GM06990 (cell line): ENCODE data around the gene TRIM65.

Experiments used
- DNase-seq: peaks from one replicate; pipeline ENCODE4 v3.0.0-alpha.2; 2011; ENCODE audit not compliant: insufficient read length; ENCODE audit errors: extremely low read depth
- H3K27me3 ChIP-seq: replicated peaks from 2 replicates; pipeline ENCODE4 v1.6.0; 2011; ENCODE audit warnings: low read length; ENCODE audit not compliant: control insufficient read depth, insufficient read depth
- H3K36me3 ChIP-seq: 2 replicates; pipeline ENCODE4 v1.5.1; 2011; ENCODE audit warnings: low read length; ENCODE audit not compliant: control insufficient read depth, insufficient read depth
- H3K4me3 ChIP-seq: replicated peaks from 2 replicates; pipeline ENCODE4 v1.5.1; 2011; ENCODE audit warnings: low read depth, mild to moderate bottlenecking, control low read depth, low read length
- TF ChIP-seq, protein P1 (sequence below): IDR thresholded peaks from 2 replicates; pipeline ENCODE4 v1.5.1; 2011; ENCODE audit warnings: low read length, control low read depth, mild to moderate bottlenecking, inconsistent platforms; ENCODE audit not compliant: insufficient read depth, poor library complexity, severe bottlenecking

The TRIM65 gene

GRCh38 chr17:75893305-75894048 lies 3.3 kb downstream of the TRIM65 start:
- Histone ChIP-seq H3K4me3 (no peak overlapping the region), H3K36me3 (peaks cover 11% of the 10 kb centered on the region), H3K27me3 (no peaks in the 10 kb centered on the region)
- TF ChIP-seq, protein P1, sequence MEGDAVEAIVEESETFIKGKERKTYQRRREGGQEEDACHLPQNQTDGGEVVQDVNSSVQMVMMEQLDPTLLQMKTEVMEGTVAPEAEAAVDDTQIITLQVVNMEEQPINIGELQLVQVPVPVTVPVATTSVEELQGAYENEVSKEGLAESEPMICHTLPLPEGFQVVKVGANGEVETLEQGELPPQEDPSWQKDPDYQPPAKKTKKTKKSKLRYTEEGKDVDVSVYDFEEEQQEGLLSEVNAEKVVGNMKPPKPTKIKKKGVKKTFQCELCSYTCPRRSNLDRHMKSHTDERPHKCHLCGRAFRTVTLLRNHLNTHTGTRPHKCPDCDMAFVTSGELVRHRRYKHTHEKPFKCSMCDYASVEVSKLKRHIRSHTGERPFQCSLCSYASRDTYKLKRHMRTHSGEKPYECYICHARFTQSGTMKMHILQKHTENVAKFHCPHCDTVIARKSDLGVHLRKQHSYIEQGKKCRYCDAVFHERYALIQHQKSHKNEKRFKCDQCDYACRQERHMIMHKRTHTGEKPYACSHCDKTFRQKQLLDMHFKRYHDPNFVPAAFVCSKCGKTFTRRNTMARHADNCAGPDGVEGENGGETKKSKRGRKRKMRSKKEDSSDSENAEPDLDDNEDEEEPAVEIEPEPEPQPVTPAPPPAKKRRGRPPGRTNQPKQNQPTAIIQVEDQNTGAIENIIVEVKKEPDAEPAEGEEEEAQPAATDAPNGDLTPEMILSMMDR: no peak
- no peak for DNase-seq

DNA sequence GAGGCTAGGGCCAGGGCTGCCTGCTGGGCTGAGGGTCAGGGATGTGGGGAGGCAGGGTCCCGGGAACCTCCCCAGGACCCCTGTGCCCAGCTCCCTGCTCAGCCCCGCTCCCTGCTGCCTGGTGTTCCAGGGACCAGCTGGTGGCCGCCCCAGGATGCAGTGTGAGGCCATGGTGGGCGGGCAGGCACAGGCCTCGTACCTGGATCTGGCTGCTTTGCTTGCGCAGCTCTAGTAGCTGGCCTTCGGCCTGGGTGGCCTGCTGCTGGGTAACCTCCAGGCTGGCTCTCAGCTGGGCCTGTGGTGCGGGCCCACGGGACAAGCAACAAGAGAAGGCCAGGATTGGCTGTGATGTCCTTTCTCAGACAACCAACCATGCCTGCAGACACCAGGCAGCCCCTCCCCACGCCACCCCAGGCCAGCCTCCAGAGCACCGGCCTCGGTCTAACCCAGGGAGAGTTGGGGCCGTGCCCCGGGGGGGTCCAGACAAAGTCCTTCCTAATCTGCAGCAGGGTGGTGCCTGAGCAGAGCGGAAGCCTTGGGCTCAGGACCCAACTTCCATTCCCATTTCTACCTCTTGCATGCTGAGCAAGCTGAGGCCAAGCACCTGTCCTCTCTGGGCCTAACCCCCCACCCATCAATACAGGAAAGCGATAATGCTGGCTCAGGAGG lies 4.1 kb downstream of the TRIM65 start:
- DNase-seq: no peak
- TF ChIP-seq, protein P1: no peak
- no peaks in the 10 kb centered on the region for H3K27me3 ChIP-seq
- no peak overlapping the region for H3K4me3 ChIP-seq
- H3K36me3 ChIP-seq: peaks cover 11% of the 10 kb centered on the region

GRCh38 chr17:75891605-75892555 lies 4.9 kb downstream of the TRIM65 start:
- no peak for DNase-seq

DNA sequence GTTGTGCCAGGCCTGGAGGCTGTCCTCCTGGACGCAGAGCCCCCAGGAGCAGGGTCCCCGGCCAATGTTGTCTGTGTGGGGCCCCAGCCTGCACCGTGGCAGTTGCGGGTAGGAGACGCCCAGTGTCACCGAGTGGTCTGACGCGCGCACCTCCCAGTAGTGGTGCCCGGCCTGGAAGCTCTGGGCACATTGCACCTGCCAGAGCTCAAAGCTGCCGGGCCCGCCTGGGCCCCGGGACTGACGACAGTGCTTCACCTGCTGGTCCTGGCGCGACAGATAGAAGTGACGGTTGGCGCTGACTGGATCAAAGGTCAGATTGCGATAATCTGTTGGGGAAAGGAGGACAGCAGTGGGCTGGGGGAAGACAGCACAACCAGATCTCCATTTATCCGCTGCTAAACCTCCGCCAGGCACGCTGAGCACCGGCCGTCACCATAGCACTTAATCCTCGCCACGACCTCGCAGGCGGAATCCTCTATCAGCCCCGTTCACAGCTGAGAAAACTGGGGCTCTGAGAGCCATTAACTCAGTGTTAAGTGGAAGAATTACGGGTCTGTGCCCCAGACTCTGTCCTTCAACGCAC lies 5.6 kb downstream of the TRIM65 start:
- TF ChIP-seq, protein P1: no peak
- Histone ChIP-seq H3K36me3 (peaks cover 11% of the 10 kb centered on the region), H3K4me3 (no peak overlapping the region), H3K27me3 (no peaks in the 10 kb centered on the region)
- no peak for DNase-seq

More at GRCh38 chr17:75891605-75892555, 4.9 kb downstream of the TRIM65 start:
- H3K36me3 ChIP-seq: peaks cover 11% of the 10 kb centered on the region
- TF ChIP-seq, protein P1: no peak
- no peaks in the 10 kb centered on the region for H3K27me3 ChIP-seq
- no peak overlapping the region for H3K4me3 ChIP-seq

DNA sequence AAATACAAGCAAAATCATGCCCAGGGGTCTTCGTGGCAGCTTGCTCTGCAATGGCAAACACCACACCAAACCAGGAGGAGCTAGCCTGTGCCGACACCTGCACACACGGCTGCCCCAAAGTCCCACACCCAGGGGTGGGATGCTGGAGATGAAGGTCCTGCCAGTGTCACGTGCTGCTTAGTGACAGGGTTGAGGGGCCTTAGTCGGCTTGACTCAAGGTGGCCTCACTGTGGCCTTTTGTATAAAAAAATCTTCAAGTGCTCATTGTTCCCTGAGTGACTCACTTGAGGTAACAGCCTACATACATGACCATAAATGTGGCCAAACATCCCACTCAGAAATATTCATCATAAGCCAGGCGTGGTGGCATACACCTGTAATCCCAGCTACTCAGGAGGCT lies 7.3 kb downstream of the TRIM65 start:
- TF ChIP-seq, protein P1: no peak
- no peaks in the 10 kb centered on the region for H3K27me3 ChIP-seq
- DNase-seq: no peak

More for the DNA sequence above, 7.3 kb downstream of the TRIM65 start:
- H3K36me3 ChIP-seq: peaks cover 11% of the 10 kb centered on the region
- no peak overlapping the region for H3K4me3 ChIP-seq
